ENCODE results near the gene SRPK3.
"Not testable (repeated sequence)": the region's sequence is repeated elsewhere in the genome, so short reads cannot be mapped to it uniquely, and the experiment has no call there.

SRPK3 gene

DNA sequence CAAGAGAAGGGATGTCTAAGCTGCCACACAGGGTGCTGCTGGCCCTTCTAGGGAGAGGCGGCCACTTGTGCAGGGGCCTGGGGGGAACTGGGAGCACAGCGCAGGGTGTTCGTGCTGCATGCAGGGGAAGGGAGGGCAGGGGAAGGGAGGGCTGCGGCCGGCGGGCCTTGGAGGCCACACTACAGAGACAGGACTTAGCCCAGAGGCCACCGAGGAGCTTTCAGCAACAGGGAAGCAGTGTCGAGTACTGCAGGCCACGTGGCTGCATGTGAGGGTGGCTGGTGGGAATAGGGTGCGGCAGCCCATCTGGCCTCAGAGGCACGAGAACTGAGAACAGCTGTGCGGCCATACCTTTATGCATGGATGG is 35.8 kb upstream of the SRPK3 start:
- not testable (repeated sequence) for DNase-seq (ENCODE audit: low spot score)

DNA sequence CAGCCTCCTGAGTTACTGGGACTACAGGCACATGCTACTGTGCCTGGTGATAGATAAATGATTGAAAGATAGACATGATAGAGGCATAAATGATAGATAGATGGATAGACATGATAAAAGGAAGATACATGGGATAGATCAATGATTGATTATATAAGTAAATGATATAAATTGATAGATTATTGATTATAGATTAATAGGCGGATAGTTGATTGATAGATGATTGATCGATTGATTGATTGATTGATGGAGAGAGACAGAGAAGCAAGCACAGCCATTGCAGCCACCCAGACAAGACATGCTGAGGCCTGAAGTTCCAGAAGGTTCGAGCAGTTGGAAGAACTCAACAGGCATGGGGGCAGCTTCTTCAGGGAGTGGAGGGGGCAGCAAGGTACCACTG is 34.5 kb upstream of the SRPK3 start:
- DNase-seq (ENCODE audit: low spot score) = no peak

DNA sequence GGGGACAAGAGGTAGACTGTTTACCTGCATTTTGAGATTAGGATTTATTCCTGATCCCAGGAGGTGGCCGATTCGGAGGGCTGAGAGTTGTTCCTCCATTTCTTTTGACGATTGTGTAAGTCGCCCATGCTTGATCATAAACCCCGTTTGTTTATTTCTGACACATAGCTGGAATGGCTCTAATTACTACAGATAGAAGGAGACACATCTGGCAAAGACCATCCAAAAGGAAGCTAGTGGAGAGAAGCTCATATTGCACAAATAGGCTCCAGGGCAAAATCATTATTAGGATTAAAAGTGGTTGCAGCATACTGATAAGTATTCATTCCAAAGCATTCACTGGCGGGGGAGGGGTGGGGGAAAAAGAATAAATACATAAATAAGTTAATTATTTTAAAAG is 33.9 kb upstream of the SRPK3 start:
- not testable (repeated sequence) for DNase-seq (ENCODE audit: low spot score)

DNA sequence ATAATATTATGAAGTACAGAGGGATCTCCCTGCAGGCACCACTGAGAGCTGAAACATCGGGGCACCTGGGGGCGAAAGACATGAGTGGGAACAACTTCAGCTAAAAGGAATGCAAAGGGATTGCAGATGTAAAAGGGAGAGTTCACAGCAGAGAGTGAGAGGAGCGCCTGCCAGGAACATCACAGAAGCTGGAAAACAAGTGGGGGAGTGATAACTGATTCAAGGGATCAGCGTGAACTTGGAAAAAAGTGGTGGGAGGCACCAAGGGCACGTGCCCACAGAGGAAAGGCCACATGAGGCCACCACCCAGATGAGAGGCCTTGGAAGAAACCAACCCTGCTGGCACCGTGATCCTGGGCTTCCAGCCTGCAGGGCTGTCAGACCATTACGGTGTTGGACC is 31.8 kb upstream of the SRPK3 start:
- DNase-seq (ENCODE audit: low spot score) = not testable (repeated sequence)

DNA sequence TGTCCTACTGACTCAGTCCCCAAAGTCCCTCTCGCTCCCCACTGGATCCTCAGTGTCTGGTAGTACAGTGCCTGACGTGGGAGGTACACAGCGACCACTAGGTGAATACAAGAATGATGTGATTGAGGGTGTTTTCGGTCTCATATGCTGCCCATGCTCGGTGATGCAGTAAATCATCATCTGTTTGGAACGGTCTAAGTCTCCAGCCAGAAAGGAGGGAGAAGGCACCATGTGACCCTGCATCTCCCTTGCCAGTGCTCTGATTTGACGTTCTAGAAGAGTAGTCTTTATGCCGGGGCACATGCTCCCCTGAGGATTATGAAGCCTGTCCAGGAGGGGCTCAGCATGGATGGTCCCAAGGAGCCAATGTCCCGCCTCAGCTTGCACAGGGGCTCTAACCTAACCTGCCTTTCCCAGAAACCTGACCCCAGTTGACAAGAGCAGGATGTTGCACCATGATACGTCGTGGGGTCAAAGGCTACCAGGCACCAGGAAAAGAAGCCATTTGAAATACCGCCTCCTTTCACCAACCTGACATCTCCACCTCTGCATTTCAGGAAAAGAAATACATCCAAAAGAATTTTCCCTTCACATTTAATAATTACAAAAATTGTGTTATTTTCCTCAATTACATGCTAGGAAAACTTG is 30.6 kb upstream of the SRPK3 start:
- DNase-seq (ENCODE audit: low spot score) = no peak

DNA sequence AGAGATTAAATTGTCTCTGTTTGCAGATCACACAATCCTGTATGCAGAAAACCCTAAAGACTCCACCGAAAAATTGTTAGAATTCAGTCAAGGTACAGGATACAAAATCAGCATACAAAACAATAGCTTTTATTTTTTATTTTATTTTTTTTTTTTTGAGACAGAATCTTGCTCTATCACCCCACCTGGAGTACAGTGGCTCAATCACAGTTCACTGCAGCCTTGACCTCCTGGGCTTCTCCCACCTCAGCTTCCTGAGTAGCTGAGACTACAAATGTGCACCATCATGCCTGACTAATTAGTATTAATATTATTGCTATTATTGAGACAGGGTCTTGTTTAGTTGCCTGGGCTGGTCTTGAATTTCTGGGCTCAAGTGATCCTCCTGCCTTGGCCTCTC is 25.7 kb upstream of the SRPK3 start:
- DNase-seq (ENCODE audit: low spot score) = no peak

DNA sequence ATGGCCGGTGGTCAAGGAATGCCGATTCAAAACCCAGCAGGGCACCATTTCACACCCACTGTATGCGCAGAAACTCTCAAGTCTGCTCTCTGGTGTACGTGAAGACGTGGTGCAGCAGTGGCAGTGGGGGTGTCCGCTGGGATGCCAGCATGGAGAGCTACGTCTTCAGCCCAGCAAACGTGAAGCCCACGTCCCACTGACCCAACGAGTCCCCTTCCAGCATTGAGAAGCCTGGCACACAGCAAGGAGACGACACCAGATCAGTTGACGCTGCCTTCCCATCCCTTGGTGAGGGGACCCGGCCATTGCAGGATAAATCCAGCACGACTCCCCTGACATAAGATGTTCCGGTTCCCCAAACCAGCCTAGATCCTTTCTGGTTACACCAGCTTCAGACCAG is 19.0 kb upstream of the SRPK3 start:
- no peak for DNase-seq (ENCODE audit: low spot score)

DNA sequence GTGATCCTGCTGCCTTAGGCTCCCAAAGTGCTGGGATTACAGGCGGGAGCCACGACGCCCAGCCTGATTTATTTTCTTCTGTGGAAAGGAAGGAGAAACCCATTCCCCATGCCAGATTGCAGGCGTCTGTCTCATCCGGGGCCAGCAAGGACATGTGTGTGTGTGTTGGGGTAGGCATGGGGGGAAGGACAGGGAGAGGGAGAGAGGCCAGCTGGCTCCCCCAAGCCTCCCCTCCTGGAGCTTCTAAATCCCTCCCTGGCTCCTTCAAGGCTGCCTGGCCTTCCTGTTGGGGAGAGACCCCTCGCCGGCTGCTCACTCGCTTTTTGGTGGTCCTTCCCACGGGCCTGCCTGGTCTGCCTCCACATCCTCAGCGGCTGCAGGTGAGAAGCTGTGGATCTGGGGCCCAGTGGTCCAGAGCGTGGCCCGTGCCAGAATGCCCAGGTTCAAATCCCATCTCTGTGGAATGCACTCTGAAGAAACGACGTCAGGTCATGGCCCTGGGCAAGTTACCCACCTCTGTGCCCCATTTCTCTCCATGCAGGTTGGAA is 18.1 kb upstream of the SRPK3 start:
- DNase-seq (ENCODE audit: low spot score) = no peak

DNA sequence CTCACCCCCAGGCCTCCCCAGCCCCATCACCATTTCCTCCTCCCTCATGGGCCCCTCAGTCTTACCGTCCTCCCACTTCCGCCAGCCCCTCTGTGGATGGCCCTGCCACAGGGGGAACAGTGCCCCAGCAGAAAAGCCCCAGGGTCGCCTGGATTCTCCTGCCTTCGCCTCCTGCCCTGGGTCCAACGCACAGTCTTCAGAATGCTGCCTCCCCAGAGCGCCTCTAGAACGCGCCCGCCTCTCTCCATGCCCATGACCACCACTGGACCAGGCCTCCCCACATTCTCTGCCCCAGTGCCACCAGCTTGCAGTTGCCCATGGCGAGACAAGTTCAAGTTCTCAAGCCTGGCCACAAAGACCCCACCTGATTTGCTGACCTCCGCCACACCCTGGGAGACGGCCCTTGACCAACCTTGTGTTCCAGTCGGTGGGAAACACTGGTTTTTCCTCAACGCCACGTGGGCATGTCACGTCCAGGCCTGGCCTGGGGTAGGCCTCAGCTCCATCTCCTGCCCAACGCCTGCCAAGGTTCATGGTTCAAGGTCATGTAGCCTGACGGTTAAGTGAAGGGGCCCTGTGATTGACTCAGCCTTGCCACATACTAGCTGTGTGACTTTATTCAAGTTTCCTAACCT is 17.4 kb upstream of the SRPK3 start:
- no peak for DNase-seq (ENCODE audit: low spot score)

DNA sequence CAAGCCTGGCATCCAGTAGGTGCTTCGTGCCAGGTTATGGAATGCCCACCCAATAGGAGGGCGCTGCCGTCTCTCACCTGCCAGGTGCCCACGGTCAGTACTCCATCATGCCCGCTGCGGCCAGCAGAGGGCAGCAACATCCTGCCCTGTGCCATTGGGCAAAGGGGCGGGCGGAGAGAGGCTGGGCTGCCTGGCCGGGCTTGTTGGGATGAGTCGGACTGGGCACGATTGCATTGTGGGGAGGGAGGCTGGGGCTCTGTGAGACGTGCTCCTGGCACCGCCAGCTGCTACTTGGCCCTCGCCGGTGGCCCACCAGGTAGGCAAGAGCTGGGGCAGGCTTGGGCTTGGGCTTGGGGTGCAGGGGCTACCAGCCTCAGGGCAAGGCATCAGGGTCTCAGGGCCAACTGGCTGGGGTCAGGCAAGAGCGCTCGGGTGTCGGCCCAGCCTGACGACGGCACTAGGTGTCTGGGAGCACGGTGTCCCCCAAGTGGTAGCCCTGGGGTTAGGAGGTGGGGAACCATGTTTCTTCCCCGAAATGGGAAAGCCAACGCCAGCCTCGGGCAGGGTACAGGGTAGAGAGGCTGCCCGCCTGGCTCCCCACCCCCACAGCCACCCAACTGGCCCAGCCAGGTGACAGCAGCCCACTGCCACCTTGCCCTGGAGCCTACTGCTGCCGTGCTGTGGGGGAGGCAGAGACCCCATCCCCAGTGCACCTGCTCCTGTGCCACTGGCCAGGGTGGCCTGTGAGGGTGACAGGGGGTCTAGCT is 16.7 kb upstream of the SRPK3 start, which contains the start of gene PLXNB3:
PLXNB3 (plus strand) TSS at position 261 of the 767 bp plus-strand sequence. CDS start 1,287 bp downstream, outside the sequence.
- peak; percentile 90 for DNase-seq (ENCODE audit: low spot score)

DNA sequence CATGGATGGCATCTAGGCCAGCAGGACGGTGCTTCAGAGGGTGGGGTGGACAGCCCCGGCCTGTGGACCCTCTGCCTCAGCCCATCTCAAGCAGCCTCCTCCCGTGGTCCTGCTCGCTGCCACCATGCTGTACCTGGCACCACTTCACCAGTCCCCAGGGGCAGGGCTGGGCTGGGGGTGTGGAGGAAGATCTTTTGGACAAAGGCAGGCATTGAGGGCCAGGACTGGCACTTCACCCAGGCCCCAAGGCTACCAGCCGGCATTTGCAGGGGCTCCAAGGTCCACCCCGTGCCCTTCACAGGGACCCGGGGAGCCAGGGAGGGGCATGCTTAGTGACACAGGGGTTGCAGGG is 16.1 kb upstream of the SRPK3 start:
- DNase-seq (ENCODE audit: low spot score) = no peak

DNA sequence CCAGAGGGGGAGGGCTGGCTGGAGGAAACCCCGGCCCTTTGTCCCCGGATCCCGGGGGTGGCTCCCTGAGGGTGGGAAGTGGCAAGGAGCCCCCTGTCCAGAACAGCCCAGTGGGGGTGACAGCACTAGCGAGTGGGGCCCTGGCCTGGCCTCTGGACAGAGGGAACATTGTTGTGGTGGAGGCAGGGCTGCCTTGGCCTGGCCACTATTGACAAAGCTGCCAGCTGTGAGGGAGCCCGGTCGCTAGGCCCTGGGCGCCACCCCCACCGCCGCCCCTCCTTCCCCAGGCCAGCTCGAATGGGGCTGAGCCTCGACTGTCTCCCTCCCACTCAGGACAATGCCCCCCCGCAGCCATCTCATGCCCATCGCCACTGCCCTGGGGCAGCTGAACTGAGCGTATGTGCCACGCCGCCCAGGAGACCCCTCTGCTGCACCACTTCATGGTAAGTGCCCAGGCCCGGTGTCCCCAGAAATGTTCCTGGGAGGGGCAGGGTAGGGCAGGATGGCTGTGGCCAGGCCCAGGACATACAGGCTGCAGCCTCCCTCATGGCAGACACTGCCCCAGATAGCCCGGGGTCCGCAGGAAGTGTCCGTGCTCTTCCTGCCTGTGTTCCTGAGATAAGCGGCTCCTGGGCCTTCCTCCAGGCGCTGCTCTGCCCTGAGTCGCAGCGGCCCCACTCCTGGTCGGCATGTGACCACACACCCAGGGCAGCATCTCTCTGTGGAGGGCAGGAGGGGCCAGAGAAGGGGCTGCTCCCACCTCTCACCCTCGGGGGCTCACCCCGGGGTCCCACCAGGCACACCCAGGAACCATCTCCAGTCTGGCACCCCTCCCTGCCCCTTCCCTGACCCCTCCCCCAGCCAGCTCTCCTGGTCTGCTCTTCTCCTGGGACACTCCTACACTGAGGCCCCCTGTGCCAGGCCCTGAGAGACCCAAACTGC is 15.4 kb upstream of the SRPK3 start:
- DNase-seq (ENCODE audit: low spot score) = no peak

DNA sequence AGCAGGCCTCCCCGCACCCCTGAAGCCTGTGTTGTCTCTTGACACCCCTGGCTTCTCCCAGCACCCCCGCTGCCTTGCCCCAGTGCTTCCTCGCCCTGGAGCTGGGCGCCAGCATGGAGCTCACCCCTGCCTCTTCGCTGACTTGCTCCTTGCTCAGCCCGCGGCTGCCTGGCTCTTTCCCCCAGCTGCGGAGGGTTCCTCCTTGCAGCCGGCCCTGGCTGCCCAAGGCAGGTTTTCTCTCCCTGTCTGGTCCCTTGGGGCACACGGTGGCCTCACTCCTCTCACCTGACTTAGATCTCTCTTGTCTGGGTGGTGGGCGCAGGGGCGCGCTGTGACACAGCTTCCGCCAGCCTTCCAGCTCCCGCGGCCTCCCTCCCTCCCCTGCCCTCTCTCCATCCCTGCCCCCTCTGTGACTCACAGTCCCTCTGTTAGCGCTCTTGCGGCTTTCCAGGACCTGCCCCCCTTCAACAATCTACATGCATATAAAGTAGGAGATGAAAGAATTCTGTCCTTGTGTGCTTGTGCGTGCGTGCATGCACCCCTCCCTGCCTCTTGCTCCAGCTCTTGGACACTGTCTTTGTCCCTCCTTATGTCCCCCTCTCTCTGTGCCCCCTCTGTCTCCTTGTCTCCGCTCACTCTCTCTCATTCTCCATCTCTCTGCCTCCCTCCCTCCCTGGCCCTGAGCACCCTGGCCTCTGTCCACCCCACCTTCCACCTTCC is 14.6 kb upstream of the SRPK3 start:
- DNase-seq (ENCODE audit: low spot score) = peak; percentile 71

DNA sequence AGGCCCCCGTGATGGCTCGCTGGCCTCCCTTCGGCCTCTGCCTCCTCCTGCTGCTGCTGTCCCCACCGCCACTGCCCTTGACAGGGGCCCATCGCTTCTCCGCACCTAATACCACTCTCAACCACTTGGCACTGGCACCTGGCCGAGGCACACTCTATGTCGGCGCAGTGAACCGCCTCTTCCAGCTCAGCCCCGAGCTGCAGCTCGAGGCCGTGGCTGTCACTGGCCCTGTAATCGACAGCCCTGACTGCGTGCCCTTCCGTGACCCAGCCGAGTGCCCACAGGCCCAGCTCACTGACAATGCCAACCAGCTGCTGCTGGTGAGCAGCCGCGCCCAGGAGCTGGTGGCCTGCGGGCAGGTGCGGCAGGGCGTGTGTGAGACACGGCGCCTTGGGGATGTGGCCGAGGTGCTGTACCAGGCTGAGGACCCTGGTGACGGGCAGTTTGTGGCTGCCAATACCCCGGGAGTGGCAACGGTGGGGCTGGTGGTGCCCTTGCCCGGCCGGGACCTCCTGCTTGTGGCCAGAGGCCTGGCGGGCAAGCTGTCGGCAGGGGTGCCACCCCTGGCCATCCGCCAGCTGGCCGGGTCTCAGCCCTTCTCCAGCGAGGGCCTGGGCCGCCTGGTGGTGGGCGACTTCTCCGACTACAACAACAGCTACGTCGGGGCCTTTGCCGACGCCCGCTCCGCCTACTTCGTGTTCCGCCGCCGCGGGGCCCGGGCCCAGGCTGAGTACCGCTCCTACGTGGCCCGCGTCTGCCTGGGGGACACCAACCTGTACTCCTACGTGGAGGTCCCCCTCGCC is 13.8 kb upstream of the SRPK3 start:
- DNase-seq (ENCODE audit: low spot score) = no peak

DNA sequence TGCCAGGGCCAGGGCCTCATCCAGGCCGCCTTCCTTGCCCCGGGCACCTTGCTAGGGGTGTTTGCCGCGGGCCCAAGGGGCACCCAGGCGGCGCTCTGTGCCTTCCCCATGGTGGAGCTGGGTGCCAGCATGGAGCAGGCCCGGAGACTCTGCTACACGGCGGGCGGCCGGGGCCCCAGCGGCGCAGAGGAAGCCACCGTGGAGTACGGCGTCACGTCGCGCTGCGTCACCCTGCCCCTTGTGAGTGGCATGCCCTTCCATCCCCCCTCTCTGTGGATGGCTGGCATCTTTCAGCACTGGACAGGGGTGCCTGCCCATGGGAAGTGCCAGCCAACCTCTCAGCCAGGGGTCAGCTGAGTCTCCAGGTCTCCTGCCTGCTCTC is 13.2 kb upstream of the SRPK3 start:
- DNase-seq (ENCODE audit: low spot score) = no peak

DNA sequence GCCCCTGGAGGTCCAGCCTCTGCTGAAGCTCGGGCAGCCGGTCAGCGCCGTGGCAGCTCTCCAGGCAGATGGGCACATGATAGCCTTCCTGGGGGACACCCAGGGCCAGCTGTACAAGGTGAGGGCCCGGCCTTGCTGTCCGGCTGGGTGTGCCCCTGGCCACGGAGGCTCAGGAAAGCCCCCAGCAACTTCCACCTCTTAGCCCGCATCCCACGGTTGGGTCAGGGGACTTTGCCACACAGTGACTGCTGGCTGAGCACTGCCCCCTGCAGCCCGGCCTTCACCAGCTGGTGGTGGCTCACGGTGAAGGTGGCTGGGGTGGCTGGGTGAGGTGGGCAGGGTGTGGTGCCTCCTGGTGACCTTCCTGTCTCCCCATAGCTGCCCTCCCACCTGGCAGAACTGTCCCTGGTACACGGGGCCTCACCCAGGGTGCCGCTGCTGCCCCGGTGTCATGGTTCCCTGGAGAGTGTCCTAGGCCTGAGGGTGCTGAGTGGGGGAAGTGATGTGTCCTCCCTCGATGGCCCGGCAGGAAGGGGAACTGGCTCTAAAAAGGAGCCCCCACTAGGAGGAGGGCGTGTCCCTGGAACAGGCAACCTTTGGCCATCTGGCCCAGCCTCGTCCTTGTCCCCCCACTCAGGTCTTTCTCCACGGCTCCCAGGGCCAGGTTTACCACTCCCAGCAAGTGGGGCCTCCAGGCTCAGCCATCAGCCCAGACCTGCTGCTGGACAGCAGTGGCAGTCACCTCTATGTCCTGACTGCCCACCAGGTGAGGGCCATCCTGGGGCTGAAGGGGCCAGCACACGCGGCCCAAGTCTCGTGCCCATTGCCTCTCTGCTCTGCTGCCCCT is 12.3 kb upstream of the SRPK3 start:
- DNase-seq (ENCODE audit: low spot score) = no peak

DNA sequence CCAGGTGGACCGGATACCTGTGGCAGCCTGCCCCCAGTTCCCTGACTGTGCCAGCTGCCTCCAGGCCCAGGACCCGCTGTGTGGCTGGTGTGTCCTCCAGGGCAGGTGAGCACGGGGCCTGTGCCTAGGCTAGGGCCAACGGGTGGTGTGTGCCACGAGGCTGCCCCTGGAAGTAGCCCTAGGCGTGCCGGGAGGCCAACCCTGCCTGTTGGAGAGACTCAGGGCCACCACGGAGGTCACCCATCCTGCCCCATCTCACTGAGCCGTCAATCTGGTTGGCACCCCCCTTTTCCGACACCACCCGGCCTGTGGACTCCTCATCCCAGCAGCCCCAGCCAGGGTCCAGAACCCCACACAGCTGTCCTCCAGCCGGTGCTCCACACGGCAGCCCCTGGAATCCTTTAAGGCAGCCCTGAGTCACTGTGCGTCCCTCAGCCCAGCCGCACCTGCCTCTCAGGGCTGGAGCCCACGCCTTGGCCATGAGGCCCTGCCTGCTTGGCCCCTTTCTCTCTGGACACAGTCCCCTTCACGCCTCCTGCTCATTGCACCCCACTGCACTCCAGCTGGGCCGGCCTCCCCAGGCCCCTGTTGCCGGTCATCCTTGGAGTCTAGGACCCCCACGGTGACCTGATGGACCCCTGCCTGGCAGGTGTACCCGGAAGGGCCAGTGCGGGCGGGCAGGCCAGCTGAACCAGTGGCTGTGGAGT is 11.5 kb upstream of the SRPK3 start:
- no peak for DNase-seq (ENCODE audit: low spot score)

DNA sequence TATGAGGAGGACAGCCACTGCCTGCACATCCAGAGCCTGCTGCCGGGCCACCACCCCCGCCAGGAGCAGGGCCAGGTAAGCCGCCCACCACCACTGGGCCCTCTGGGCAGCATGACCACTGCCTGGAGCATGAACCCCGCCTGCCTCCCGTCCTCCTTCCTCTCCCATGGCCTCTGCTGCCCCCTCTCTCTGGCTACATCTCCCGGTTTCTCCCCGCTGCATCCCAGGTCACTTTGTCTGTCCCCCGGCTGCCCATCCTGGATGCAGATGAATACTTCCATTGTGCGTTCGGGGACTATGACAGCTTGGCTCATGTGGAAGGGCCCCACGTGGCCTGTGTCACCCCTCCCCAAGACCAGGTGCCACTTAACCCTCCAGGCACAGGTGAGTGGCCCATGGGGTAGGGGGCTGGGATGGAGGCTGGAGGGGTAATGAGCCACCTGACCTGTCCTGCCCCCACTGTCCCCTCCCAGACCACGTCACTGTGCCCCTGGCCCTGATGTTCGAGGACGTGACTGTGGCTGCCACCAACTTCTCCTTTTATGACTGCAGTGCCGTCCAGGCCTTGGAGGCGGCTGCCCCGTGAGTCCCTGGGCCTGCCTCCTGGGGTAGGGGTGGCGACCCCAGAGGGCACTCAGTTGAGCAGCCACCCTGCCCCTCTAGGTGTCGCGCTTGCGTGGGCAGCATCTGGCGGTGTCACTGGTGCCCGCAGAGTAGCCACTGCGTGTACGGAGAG is 10.8 kb upstream of the SRPK3 start:
- no peak for DNase-seq (ENCODE audit: low spot score)
